ENCODE results near the gene ZNF618. TPM values are rescaled to one million over a fixed set of nuclear protein-coding genes. Genes with fewer than 3 reads are reported as not detected.

ZNF618 gene
- polyA plus RNA-seq, 1 experiment = 8.7 TPM

DNA sequence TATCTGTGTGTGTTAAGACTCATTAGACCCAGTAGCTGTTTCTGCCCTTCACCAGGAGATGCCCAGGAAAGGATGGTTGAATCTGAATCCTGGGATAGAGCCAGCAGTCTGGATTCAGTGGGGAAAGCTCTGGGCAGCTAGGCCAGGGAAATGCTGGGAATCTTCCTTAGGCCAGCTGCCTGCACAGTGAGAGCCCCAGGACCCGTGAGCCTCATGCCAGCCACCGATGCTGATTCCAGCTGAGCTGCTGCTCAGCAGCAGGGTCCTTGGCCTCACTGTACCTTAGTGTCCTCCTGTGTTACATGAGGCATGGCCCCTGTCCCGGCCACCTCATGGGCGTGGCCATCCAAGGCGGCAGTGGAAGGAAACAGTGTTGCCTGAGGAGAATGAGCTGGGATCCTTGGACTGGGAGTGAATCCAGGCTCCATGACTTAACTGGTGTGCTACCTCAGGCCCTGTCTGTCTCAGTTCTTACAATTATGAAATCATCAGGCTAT, 114.9 kb downstream of the ZNF618 start:
- Histone ChIP-seq H3K4me3 (ENCODE audit: low read depth, low read length) (no peak overlapping the region), H3K27ac (ENCODE audit: low read depth, low read length) (no peak overlapping the region), H3K27me3 (ENCODE audit: control insufficient read depth, insufficient read depth, low read length) (no peaks in the 10 kb centered on the region), H3K9me3 (ENCODE audit: control insufficient read depth, insufficient read depth, low read length) (no peaks in the 10 kb centered on the region)
- no peak for TF ChIP-seq CTCF (IDR thresholded peaks at IDR 0.05; ENCODE audit: low read depth, low read length)
- no peak for DNase-seq (ENCODE audit: low read depth, low spot score)
- ChIA-PET CTCF (interaction anchor here (0.7 to 1.0 kb wide), 2 partner anchors 91 to 253 kb away, joined by 3 read pairs; no protein-coding TSS in a partner anchor), POLR2A (no interaction called here)

- no peaks in the 10 kb centered on the region for H3K9me3 ChIP-seq (ENCODE audit: control insufficient read depth, insufficient read depth, low read length)
- ChIA-PET CTCF (interaction anchor here (0.7 to 1.0 kb wide), 2 partner anchors 91 to 254 kb away, joined by 3 read pairs; no protein-coding TSS in a partner anchor), POLR2A (no interaction called here)
- TF ChIP-seq CTCF (IDR thresholded peaks at IDR 0.05; ENCODE audit: low read depth, low read length) = no peak
- H3K27ac ChIP-seq (ENCODE audit: low read depth, low read length) = no peak overlapping the region
- H3K27me3 ChIP-seq (ENCODE audit: control insufficient read depth, insufficient read depth, low read length) = no peaks in the 10 kb centered on the region
- no peak overlapping the region for H3K4me3 ChIP-seq (ENCODE audit: low read depth, low read length)
- DNase-seq (ENCODE audit: low read depth, low spot score) = no peak
These were observed 115.6 kb downstream of the ZNF618 start for GRCh38 chr9:113991714-113992113.

DNA sequence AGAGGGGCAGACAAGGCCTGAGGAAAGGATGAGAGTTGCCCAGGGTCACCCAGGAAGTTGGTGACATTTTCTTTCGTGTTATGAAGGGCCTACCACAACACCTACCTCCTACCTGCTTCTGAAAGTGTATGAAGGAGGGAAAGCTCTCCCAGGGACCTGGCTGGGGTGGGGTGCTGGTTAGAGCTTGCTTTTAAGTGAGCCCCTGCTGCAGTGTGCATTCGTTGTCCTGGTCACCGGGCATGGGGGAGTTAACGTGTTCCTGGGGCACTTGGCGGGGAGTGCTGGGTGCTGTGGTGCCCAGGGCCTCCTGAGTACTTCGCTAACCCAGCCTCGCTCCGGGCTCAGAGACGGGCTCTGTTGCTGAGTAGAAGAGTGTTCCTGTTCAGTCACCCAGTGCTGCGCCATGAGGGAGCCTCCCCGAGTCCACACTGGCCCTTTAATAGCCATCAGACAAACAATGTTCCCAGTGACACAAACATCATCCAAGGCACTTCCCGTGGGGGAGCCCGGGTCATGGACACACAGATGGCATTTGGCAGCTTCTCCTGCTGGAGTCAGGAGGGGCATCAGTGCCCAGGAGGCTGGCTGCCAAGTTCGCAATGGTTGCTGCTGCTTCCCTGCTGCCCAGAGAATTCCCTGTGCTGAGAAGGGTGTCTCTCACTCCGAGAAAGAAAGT, 116.3 kb downstream of the ZNF618 start:
- H3K27ac ChIP-seq (ENCODE audit: low read depth, low read length) = no peak overlapping the region
- ChIA-PET CTCF (no interaction called here), POLR2A (no interaction called here)
- DNase-seq (ENCODE audit: low read depth, low spot score) = no peak
- H3K9me3 ChIP-seq (ENCODE audit: control insufficient read depth, insufficient read depth, low read length) = no peaks in the 10 kb centered on the region
- no peak for TF ChIP-seq CTCF (IDR thresholded peaks at IDR 0.05; ENCODE audit: low read depth, low read length)
- H3K27me3 ChIP-seq (ENCODE audit: control insufficient read depth, insufficient read depth, low read length) = no peaks in the 10 kb centered on the region
- H3K4me3 ChIP-seq (ENCODE audit: low read depth, low read length) = no peak overlapping the region

- POLR2A ChIA-PET = no interaction called here
These were observed 116.9 kb downstream of the ZNF618 start for GRCh38 chr9:113992994-113993393.

More at GRCh38 chr9:113992994-113993393, 116.9 kb downstream of the ZNF618 start:
- Histone ChIP-seq H3K4me3 (ENCODE audit: low read depth, low read length) (no peak overlapping the region), H3K27ac (ENCODE audit: low read depth, low read length) (no peak overlapping the region), H3K9me3 (ENCODE audit: control insufficient read depth, insufficient read depth, low read length) (no peaks in the 10 kb centered on the region), H3K27me3 (ENCODE audit: control insufficient read depth, insufficient read depth, low read length) (no peaks in the 10 kb centered on the region)
- DNase-seq (ENCODE audit: low read depth, low spot score) = no peak
- no peak for TF ChIP-seq CTCF (IDR thresholded peaks at IDR 0.05; ENCODE audit: low read depth, low read length)
- CTCF ChIA-PET = no interaction called here
